ENCODE results near the gene ZNF561.

The ZNF561 gene

DNA sequence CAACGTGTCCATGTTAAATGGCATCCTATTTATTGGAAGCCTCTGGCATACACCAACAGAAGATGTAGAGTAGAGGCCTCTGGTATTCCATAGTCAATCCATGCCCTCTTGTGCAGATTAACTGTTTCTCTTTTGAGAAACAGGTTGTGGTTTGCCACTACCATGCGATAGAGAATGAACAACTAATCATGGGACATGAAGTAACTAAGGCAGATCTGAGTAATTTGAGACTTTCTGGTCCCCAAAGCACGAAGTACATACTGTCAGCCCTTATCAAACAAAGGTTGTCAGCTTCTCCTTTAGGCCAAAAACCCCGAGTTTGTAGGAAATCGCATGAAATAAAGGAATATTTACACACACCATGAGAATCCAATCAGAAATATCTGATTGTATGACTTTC lies 40.3 kb downstream of the ZNF561 start:
- DNase-seq (ENCODE audit: low read depth): no peak

DNA sequence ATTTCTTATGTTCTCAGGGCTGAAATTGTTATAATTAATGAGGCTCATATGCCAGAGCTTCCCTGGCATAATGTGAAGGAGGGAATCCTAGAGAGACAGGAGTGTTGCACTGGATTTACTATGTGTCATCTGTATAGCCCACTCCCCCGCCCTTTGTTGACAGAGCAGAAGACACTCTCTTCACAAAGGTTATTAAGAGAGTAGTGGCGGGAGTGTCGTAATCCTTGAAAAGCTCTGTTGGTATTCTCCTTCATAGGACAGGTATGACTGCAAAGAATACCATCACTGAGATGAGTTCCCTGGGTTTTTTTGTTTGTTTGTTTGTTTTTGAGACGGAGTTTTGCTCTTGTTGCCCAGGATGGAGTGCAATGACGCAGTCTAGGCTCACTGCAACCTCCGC lies 50.8 kb downstream of the ZNF561 start:
- no peak for DNase-seq (ENCODE audit: low read depth)

DNA sequence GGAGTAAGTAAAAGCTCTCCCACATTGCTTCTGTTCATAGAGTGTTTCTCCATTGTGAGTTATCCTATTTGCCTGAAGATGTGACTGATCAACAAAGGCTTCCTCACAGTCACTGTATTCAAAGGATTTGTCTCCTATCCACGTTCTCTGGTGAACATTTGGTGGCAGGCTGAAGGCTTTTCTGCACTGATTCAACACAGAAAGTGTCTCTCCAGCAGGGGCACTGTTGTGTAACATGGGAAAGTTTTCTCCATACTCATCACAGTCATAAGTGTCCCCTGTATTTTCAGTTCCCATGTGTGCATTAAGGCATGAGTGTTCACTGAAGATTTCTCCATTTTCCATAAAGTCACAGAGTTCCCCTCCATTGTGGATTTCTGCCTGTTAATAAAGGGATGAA lies 54.3 kb downstream of the ZNF561 start:
- DNase-seq (ENCODE audit: low read depth): no peak

DNA sequence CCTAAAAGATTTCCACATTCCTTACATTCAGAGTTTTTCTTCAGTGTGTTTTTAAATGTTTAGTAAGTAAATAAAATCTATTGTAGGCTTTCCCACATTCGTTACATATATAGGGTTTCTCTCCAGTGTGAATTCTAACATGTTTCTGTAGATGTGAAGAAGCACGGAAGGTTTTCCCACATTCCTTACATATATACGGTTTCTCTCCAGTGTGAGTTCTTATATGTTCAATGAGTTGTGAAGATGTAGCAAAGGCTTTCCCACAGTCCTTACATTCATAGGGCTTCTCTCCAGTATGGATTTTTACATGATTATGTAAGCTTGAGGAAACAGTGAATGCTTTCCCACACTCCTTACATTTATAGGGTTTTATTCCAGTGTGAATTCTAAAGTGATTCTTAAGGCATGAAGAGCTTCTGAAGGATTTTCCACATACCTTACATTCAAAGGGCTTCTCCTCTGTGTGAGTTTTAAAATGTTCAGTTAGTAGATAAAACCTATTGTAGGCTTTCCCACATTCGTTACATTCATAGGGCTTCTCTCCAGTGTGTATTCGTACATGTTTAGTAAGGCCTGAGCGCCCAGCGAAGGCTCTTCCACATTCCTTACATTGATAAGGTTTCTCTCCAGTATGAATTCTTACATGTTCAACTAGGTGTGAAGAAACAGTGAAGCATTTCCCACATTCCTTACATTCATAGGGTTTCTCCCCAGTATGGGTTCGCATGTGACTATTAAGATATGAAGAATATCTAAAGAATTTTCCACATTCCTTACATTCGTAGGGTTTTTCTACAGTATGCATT lies 54.9 kb downstream of the ZNF561 start:
- no peak for DNase-seq (ENCODE audit: low read depth)
